ENCODE data around the gene KIAA0513. TPM values are rescaled to one million over a fixed set of nuclear protein-coding genes. Genes with fewer than 3 reads are reported as not detected.

The KIAA0513 gene
- total RNA-seq, 4 donors from 2014 or later: 8.2 to 22.4 (median 21.4) TPM

- no peak overlapping the region for H3K4me3 ChIP-seq
- H3K27ac ChIP-seq: no peak overlapping the region
- ATAC-seq: no peak
- intact Hi-C loops (cut with DNase I; ENCODE audit: low total_unique reads) (no loop called here), in situ Hi-C loops (cut with MboI; ENCODE audit: low sequenced_read_pairs in 4 of 4) (no loop called here)
- H3K4me1 ChIP-seq: no peaks in the 10 kb centered on the region
- no peaks in the 10 kb centered on the region for H3K9me3 ChIP-seq
- H3K27me3 ChIP-seq: no peaks in the 10 kb centered on the region
- H3K36me3 ChIP-seq: peaks cover 0 to 12% of the 10 kb centered on the region in 2 donors
- TF ChIP-seq CTCF (IDR thresholded peaks at IDR 0.05 in 4 of 5, conservative IDR thresholded peaks at IDR 0.05 in 1 of 5): no peak
- TF ChIP-seq POLR2A (IDR thresholded peaks at IDR 0.05): no peak
- no peak for DNase-seq
Measured at GRCh38 chr16:85067024-85067423, 39.4 kb downstream of the KIAA0513 start.

GRCh38 chr16:85067426-85067825, 39.8 kb downstream of the KIAA0513 start:
- Histone ChIP-seq H3K27me3 (no peaks in the 10 kb centered on the region), H3K36me3 (peaks cover 0 to 13% of the 10 kb centered on the region in 2 donors), H3K9me3 (no peaks in the 10 kb centered on the region), H3K4me3 (no peak overlapping the region), H3K27ac (no peak overlapping the region), H3K4me1 (peaks cover 0 to 2% of the 10 kb centered on the region in 2 donors)
- TF ChIP-seq POLR2A (IDR thresholded peaks at IDR 0.05) (no peak), CTCF (IDR thresholded peaks at IDR 0.05 in 4 of 5, conservative IDR thresholded peaks at IDR 0.05 in 1 of 5) (no peak)
- intact Hi-C loops (cut with DNase I; ENCODE audit: low total_unique reads) (no loop called here), in situ Hi-C loops (cut with MboI; ENCODE audit: low sequenced_read_pairs in 4 of 4) (no loop called here)
- no peak for ATAC-seq
- DNase-seq: no peak

GRCh38 chr16:85068746-85069145, 41.2 kb downstream of the KIAA0513 start:
- in situ Hi-C loops (cut with MboI; ENCODE audit: low sequenced_read_pairs in 4 of 4) (no loop called here), intact Hi-C loops (cut with DNase I; ENCODE audit: low total_unique reads) (no loop called here)
- DNase-seq (no peak), ATAC-seq (no peak)
- no peaks in the 10 kb centered on the region for H3K27me3 ChIP-seq
- H3K36me3 ChIP-seq: peaks cover 0 to 13% of the 10 kb centered on the region in 2 donors
- H3K4me3 ChIP-seq: no peak overlapping the region
- TF ChIP-seq CTCF (IDR thresholded peaks at IDR 0.05 in 4 of 5, conservative IDR thresholded peaks at IDR 0.05 in 1 of 5) (no peak), POLR2A (IDR thresholded peaks at IDR 0.05) (no peak)
- H3K27ac ChIP-seq: no peak overlapping the region
- H3K4me1 ChIP-seq: peaks cover 4 to 5% of the 10 kb centered on the region in 2 donors
- H3K9me3 ChIP-seq: no peaks in the 10 kb centered on the region

GRCh38 chr16:85069171-85069570, 41.6 kb downstream of the KIAA0513 start:
- no peak overlapping the region for H3K27ac ChIP-seq
- TF ChIP-seq CTCF (IDR thresholded peaks at IDR 0.05 in 4 of 5, conservative IDR thresholded peaks at IDR 0.05 in 1 of 5) (no peak), POLR2A (IDR thresholded peaks at IDR 0.05) (no peak)
- no peaks in the 10 kb centered on the region for H3K27me3 ChIP-seq
- no peak for DNase-seq
- no peak overlapping the region for H3K4me3 ChIP-seq
- in situ Hi-C loops (cut with MboI; ENCODE audit: low sequenced_read_pairs in 4 of 4): no loop called here
- peaks cover 4 to 5% of the 10 kb centered on the region in 2 donors for H3K4me1 ChIP-seq
- ATAC-seq: no peak
- H3K9me3 ChIP-seq: no peaks in the 10 kb centered on the region
- intact Hi-C loops (cut with DNase I; ENCODE audit: low total_unique reads): no loop called here
- H3K36me3 ChIP-seq: peaks cover 0 to 13% of the 10 kb centered on the region in 2 donors

Measured in gastrocnemius medialis (tissue), 4 donors.